OCI-M1 (cell line): ENCODE measurements around the gene KASH5.
"Not testable (repeated sequence)": the region's sequence is repeated elsewhere in the genome, so short reads cannot be mapped to it uniquely, and the experiment has no call there.

Source experiments
- DNase-seq: peaks from one replicate; lab custom pipeline; 2025; lab: John Stamatoyannopoulos, UW

Gene KASH5

GRCh38 chr19:49362048-49362928 is 25.8 kb upstream of the KASH5 start, which contains the start of gene TEAD2:
Gene TEAD2, minus strand, starts transcription at chr19:49362416. Its CDS starts 2,341 bp downstream, at chr19:49360075.
- peak; percentile 55 for DNase-seq

- DNase-seq: no peak
Observed at GRCh38 chr19:49362929-49363267, 25.2 kb upstream of the KASH5 start.

- DNase-seq: peak; percentile 100
Observed at GRCh38 chr19:49363268-49364082, 24.6 kb upstream of the KASH5 start, which contains the start of gene DKKL1. Gene DKKL1, plus strand, starts transcription at chr19:49363877. Its CDS starts 122 bp downstream, at chr19:49363999.

GRCh38 chr19:49364083-49364737 is 23.8 kb upstream of the KASH5 start:
- DNase-seq: no peak

GRCh38 chr19:49366110-49366509 is 21.9 kb upstream of the KASH5 start:
- DNase-seq: no peak

GRCh38 chr19:49368711-49369358 is 19.2 kb upstream of the KASH5 start:
- peak; percentile 55 for DNase-seq

- no peak for DNase-seq
Observed at GRCh38 chr19:49371184-49371583, 16.9 kb upstream of the KASH5 start.

- not testable (repeated sequence) for DNase-seq
Observed at GRCh38 chr19:49373174-49373573, 14.9 kb upstream of the KASH5 start.

GRCh38 chr19:49374665-49375434 is 13.2 kb upstream of the KASH5 start:
- no peak for DNase-seq

- no peak for DNase-seq
Observed at GRCh38 chr19:49378512-49378911, 9.5 kb upstream of the KASH5 start.

- DNase-seq: no peak
Observed at GRCh38 chr19:49380391-49380790, 7.7 kb upstream of the KASH5 start.

- no peak for DNase-seq
Observed at GRCh38 chr19:49382639-49383038, 5.4 kb upstream of the KASH5 start.

- no peak for DNase-seq
Observed at GRCh38 chr19:49383599-49383998, 4.5 kb upstream of the KASH5 start.

GRCh38 chr19:49389406-49389805 is 1.4 kb downstream of the KASH5 start:
- no peak for DNase-seq

- no peak for DNase-seq
Observed at GRCh38 chr19:49390131-49390928, 2.3 kb downstream of the KASH5 start.

GRCh38 chr19:49390929-49391359 is 2.9 kb downstream of the KASH5 start:
- DNase-seq: no peak

- DNase-seq: peak; percentile 88
Observed at GRCh38 chr19:49391581-49392399, 3.7 kb downstream of the KASH5 start.

- DNase-seq: no peak
Observed at GRCh38 chr19:49393881-49394280, 5.8 kb downstream of the KASH5 start.
